Measurements from ENCODE around the gene PPIL6.
A peak's percentile ranks its signal among the peaks of the same experiment; 100 is the strongest.

Gene PPIL6

DNA sequence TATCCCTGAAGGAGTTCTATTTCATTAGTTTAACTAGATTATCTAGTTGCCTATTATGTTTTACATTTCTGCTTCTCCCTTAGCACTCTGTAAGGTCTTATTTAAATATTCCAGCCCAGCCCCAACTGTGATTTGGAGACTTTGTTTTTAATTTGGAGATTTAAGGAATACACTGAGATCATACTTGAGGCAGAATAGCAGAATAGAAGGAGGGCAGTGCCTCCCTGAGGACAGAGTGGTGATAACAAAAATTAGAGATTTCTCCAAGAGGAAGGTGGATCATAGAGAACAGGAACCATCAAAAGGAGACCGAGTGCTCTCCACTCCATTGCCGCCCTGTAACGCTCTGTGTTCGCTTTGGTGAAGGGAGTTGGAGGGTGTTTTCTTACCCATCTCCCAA is 43.4 kb downstream of the PPIL6 start:
- DNase-seq (ENCODE audit: low read depth in 1 of 2, low spot score in 1 of 2), result no peak

DNA sequence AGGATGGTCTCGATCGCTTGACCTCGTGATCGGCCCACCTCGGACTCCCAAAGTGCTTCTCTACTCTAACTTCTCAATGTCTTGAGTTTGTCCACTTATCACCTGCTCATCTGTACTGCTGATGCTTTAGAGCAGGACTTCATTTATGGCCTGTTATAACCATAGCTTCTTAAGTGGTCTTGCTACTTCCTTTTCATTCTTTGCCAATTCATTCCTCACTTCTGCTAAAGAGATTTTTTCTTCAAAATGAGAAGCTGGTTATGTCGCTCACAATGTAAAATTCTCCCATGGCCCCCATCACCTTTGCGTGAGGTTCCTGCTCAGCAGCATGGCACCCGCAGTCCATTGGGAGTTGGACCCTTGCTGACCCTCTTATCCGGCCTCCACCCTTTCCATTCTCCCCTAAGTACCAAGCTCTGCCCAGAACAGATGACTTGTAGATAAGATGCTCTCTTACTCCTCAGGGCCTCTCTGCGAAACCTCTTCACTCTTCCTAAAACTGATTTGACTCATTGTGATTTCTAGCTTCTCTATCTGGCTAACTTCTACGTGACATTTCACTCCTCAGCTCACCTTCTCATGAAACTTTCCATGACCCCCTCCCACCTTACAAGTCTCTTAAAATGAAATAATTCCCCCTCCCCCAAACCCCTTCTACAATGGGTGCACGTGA is 44.2 kb downstream of the PPIL6 start:
- DNase-seq (ENCODE audit: low read depth in 1 of 2, low spot score in 1 of 2), result no peak

DNA sequence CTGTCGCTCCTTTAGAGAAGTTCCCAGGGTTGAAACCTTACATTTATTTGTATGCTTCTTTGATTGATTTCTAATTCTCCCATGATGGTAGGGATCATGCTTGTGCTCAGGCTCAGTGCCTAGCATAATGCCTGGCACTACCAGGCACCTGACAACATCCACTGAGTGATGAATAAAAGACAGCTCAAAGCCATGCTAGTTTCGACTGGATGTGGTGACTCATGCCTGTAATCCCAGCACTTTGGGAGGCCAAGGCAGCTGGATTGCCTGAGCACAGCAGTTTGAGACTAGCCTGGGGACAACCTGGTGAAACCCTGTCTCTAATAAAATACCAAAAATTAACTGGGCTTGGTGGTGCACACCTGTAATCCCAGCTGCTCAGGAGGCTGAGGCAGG is 46.5 kb downstream of the PPIL6 start:
- no peak for DNase-seq (ENCODE audit: low read depth in 1 of 2, low spot score in 1 of 2)

DNA sequence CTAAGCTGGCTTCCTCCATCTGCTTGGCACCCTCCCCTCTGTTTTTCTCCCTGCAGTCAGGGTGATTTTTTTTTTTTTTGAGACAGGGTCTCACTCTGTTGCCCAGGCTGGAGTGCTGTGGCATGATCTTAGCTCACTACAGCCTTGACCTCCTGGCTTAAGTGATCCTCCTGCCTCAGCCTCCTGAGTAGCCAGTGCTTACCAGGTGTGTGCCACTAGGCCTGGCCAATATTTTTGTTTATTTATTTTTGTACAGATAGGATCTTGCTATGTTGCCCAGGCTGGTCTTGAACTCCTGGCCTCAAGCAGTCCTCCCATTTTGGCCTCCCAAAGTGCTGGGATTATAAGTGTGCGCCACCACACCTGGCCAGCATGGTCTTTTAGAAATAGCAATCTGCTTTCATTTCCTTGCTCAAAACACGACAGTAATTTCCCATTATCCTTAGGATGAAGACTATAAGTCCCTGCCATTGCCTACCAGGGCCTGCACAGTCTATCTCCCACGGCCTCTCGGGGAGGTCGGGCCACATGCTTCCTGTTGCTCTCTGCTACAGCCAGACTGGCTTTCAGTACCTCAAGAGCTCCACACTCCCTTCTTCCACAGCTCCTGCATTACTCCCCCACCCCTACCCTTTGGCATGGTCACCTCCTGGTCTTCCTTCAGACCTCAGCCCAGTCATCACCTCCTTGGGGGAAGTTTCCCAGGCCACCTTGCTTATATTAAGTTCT is 47.1 kb downstream of the PPIL6 start:
- DNase-seq (ENCODE audit: low read depth in 1 of 2, low spot score in 1 of 2), result no peak

DNA sequence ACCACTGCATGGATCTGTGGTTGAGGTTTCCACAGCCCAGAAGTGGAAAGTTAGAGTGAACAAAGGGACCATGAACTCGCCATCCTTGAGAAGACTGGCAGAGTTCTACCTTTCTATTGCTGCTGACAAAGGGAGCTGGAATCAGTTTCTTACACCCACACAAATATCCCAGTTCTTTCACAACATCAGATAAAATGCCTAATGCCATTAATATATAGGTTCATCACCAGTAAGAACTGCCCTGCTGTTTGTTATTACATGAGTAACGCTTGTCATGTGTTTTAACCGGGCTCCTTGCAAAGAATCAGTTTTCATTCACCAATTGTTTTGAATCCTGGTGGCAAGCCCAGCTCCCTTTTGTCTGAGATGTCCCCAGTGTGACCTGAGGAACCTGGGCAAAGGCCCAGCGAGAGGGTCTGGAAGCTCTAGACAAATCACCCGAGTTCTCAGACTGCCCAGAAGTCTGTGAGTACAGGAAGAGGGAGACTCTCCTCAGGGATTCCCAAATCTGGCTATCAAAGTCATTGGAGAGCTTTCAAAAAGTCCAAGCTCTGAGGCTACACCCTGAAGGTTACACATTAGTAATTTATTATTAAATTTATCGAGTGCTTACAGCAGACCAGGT is 50.7 kb downstream of the PPIL6 start:
- DNase-seq (ENCODE audit: low read depth in 1 of 2, low spot score in 1 of 2), result no peak

DNA sequence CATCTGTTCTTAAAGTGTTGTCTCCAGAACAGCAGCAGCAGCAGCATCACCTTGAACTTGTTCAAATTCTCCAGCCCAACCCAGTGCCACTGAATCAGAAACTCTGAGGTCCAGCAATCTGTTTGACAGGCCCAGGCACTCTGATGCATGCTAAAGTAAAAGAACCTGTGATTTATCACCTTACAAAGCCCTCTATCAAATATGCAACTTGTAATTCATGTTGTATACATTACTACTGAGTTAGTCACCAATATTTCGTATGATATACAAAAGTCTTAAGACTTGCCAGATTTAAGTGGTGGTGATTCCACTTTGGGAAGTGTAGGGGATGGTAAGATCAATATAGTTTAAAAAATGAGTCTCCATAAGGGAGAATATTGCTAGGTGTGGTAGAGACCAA is 52.2 kb downstream of the PPIL6 start:
- DNase-seq (ENCODE audit: low read depth in 1 of 2, low spot score in 1 of 2), result no peak

DNA sequence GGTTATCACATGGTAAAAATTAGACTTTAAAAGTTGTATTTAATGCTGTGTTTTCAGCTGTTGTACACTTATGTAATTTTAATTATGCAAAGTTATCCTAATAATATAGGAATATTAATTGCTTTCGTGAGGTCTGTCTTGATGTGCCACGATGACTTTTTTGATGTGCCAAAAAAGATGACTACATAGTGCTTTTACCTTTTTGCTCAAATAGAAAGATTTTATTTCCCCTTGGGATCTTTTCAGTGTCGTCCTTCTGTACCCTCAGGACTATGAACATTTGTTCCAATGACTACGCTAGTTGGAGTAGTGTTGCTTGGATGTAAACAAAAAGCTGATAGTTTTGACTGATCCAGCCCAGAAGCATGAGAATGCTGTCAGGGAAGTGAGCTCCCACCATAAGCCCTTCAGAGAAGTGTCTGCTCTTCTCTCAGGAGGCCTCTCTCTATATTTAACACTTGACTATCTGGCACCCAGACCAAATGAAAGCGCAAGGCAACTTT is 56.9 kb downstream of the PPIL6 start:
- DNase-seq (ENCODE audit: low read depth in 1 of 2, low spot score in 1 of 2), result no peak

DNA sequence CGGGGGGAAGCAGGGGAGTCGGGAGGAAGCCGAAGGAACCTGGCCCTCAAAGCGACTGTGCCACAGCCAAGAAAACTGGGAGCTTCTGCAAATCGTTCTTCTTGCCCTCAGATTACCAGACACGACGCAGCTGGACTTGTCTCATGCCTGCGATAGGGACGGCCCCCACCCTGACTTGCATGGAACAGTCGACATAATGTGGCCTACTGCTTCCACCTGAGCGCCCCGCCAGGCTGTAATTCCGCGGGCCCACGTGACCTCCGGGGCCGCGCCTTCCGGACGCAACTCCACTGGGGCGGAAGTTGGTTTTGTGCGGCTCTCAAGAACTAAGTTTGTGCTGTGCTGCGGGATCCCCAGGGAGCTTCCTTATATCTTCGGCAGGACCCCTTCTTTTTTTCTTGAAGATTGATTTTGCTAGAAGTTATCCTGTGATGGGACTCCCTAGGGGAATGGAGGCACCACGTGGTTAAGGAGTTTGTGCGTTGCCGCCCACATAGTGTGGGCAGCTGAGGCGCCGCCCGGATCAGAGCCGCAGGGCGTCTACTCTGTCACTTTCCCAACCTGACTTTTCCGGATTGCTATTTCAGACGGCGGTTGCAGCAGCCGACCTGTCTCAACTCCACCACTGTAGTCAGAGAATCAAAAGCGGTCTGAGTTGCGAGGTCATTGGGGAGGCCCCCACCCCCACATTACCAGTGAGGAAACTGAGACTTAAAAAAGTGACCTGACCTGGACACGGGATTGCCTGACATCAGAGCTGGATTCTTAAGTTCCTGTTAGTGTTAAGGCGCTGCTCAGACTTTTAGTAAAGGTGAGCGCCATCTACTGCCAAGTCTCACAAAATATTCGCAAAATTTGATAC is 57.6 kb downstream of the PPIL6 start:
- peak; percentile 92 to 95 for DNase-seq (ENCODE audit: low read depth in 1 of 2, low spot score in 1 of 2)

DNA sequence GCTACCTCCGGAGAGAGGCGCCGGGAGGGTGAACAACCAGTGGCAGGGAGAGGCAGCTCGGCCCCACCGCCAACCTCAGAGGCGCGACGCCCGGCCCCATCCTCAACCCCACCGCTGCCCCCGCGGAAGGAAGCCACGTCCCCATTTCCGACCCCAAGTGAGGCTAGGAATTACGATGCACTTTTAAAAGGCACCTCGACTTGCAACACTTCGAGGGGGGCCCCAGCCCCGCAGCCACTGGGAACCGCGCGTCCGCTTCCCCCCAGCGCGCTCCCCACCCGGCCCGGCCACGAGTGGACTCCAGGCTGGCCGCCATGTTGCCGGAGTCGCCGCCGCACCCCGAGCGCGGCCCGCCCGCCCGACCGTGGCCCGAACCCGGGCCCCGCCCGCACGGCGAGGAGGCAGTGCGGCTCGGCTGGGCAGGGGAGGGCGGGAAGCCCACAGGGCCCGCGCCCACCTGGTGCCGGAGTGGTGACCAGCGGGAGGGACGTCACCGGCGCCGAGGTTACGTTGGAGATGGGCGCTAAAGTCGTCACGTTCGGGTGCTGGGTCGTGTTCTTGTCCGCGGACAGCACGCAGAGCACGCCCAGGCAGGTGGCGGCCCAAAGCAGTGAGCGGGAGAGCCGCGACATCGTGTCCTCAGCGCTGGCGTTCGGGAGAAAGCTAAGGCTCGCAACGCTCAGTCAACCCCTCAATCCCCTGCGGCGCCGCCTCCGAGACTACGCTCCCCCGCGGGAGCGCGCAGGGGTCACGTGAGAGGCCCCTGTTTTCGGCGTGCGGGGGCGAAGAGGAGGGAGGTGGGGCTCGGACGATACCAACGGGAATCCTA is 58.5 kb downstream of the PPIL6 start, which contains the start of gene CD164:
Gene CD164 (minus strand): TSS at position 721 of the 829 bp plus-strand sequence. CDS start 89 bp downstream, at position 632.
- peak; percentile 69 to 88 for DNase-seq (ENCODE audit: low read depth in 1 of 2, low spot score in 1 of 2)

DNA sequence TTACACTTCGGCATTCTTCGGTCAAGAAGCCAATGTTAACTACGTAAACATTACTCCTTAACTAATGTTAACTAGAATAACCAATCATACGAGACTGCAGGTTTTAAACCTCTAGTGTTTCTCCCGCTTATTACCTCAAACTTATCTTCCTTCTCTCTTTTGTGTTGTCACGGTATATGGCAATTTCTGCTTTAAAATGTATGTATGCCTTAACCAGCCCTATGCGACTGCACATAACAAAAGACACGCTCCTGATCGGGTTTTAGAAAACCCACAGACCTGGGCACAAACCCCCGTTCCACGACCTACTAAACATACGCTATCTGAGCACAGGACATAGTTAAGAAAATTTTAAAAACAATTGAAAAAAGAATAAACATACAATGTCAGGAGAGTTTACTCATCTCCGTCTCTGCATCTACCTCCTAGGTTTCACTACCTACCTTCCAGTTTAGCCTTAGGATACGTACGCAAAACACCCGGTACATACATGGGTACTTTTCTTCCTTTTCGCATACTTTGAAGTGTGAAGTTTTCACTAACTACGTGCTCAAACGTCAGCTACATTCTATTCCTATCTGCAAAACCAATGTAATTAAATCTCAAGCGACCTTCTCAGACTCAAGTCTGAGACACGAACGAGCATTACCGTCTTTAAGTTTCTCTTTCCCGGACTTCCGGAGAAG is 59.2 kb downstream of the PPIL6 start:
- no peak for DNase-seq (ENCODE audit: low read depth in 1 of 2, low spot score in 1 of 2)

DNA sequence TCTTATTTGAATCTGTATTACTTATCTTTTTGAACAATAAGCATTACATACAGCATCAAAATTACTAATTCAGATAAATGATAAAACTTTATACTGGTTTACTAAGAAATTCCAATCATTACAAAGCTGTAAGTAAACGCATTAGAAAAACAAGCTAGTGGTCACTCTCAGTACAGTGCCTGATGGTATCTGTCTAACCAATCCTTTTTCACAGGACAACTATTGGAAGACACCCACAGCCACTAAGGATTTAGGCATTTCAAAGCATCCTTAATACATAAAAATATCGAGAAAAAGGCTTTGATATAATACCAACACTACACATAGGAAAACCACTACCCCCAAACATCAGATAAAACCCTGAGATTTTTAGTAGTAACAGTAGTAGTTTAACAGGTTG is 60.7 kb downstream of the PPIL6 start:
- no peak for DNase-seq (ENCODE audit: low read depth in 1 of 2, low spot score in 1 of 2)

DNA sequence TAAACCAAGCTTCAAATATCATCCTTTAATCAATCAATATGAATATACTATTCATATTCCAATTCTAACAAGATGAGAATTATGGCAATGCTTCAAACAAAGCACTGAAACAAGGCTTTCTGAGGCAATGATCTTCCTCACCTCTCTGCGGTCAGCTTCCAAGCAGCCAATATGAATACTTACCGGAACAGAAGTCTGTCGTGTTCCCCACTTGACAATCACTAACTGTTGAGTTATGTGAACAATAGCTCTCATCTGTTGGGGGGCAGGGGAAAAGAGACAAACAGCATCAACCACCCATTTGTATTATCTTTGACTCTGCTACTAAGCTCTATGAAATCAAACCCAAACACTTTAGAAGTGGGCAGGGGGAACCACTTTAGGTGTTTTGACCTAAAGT is 62.7 kb downstream of the PPIL6 start:
- DNase-seq (ENCODE audit: low read depth in 1 of 2, low spot score in 1 of 2), result no peak

DNA sequence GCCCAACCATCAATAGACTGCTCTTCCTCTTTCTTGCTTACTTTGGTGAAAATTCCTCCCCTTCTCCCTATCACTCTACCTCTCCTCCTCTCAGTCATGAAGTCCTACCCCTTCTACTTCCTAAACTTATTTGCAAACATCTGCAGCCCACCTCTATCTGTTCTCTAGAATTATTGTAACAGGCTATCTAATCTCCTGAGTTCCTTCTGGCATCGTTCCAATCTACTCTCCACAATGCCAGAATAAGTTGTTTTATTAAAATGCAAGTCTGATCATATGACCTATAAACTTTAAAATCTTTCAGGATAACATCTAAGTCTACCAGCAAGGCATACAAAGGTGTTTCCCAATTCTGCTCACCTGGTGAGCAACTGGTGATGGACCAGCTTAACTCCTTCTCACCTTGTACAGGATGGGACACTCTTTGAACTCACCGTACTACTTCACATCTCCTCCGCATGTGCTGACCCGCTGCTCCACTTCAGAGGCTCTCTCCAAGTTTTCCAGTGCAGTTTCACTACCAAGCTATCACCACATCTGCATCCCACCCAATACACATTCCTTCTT is 66.0 kb downstream of the PPIL6 start:
- DNase-seq (ENCODE audit: low read depth in 1 of 2, low spot score in 1 of 2), result no peak

DNA sequence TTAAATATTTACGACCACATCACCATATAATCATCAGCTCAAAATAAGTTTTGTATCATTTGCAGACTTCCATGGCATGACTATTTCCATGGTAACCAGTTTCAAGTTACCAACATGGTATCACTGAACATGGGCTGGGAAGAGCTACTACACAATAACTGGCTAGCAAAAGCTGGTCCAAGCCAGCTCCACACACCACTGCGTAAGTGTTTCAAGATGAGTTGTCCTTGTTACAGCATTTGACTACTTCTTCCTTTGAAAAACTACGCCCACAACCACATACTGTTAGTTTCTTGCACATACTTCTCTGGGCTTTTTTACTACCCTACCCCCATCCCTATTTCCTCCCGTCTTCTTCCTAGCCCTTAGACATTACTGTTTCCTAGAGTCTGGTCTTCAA is 66.7 kb downstream of the PPIL6 start:
- DNase-seq (ENCODE audit: low read depth in 1 of 2, low spot score in 1 of 2), result peak in 1 of 2 donors; percentile 44

DNA sequence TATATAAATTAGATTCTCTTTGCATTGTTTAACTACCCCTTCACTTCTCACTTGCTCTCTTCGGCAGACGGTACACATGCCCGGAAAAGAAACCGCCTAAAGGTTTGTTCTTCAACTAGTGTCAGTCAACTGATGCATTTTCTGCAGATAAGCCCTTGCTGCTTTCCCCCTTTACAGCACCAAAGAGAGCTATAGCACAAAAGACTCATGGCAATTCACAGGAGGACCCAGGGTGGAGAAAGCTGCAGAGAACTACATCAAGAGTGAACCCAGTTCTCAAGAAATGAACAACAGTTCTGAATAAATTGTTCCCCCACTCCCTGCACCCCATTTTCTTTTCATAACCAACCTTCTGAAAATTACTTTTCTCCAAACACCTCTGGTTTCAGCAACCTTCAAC is 67.1 kb downstream of the PPIL6 start:
- peak in 1 of 2 donors; percentile 4 for DNase-seq (ENCODE audit: low read depth in 1 of 2, low spot score in 1 of 2)

DNA sequence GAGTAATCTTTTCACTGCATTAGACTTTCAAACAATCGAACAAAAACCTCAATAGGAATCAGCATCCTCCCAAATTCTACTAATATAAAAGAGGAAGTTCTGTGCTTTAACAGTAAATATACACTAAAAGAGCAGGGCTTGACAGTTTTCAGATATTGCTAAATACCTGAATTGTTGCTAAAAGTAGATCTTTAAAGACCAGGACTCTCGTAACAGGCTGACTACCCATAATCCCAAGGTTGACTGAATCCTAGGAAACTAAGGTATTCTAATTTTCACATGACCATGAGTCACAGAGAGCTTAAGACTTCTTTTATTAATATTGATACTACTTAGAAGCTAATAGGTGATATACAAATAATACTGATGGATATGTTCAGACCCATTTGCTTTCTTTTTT is 68.3 kb downstream of the PPIL6 start:
- no peak for DNase-seq (ENCODE audit: low read depth in 1 of 2, low spot score in 1 of 2)

DNA sequence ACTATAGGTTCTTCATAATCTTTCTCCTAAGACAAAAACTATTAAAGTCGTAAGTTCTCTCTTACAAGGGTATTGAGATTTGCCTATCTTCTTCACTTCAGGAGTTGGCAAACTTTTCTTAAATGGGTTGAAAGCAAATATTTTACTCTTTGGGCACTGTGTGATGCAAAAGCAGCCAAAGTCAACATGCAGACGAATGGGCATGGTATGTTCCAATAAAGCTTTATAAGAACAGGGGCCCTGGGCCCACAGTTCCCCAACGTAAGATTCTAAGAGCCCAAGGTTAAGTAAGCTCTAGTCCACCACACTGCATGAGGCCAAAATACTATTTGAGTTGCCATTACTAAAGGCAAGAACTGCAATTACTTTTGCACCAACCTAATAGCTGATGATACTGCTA is 69.6 kb downstream of the PPIL6 start:
- DNase-seq (ENCODE audit: low read depth in 1 of 2, low spot score in 1 of 2), result no peak

DNA sequence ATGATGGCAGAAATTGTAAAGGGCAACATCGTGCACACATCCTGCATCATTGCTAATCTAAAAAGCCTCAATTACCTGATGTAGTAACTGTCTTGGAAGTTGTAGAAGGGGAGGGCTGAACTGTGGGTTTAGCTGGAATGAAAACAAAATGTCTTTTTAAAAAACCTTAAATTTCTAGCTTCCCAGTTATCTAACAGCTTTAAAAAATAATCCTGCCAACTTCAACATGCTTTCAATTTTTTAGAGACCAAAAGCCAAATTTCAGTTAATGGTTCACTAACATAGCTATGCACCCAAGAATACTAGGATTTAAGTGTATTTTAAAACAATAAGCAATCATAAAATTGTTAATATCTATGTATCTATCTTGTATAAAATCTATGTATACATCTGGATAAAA is 70.1 kb downstream of the PPIL6 start:
- DNase-seq (ENCODE audit: low read depth in 1 of 2, low spot score in 1 of 2), result no peak

DNA sequence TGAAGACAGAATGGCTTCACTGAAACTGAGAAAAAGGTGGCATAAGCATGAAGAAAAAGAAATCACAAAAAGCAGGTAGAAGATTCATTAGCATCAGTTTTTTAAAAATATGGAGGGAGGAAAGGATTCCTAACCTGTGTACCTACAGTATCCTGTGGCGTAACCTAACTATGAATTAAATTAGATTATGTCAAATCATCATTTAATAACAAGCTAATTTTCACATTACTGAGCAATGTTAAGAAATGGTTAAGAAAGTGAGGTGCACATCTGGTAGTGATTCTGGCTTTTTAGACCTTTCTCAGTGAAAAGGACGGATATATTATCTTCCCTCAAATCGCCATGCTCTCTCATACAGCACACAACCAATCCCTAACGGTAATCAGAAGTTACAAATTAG is 70.7 kb downstream of the PPIL6 start:
- no peak for DNase-seq (ENCODE audit: low read depth in 1 of 2, low spot score in 1 of 2)

Measured in activated CD4-positive, alpha-beta T cell treated with anti-CD3 and anti-CD28 coated beads, Interleukin-2, amount 50 U/mL, for 24 hours (primary cell).